ENCODE results near the gene UTS2. TPM values are rescaled to one million over a fixed set of nuclear protein-coding genes. Genes with fewer than 3 reads are reported as not detected.

Gene UTS2
- total RNA-seq, 2 experiments from 2014 or later: not detected

DNA sequence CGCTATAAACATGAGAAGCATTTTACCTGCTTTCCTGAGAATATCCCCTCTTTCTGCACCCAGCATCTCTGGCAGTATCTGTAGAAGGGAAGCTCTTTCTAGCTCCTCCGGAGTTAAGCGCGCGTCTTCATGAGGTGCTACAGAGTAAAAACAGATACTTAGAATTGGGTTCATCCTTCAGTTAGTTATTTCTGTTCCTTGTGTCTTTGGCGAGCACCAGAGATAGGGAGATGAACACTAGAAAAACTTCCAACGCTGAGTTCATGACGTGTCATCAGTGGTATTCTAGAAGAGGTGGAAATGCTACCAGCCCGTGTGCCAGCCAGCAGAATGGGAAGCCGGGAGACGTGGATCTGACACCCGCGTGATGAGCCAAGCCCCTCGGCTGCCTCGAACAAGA lies 2.1 kb downstream of the UTS2 start:
- Mint-ChIP-seq H3K4me1 (ENCODE audit: low read depth) (no peaks in the 10 kb centered on the region), H3K27ac (no peak overlapping the region), H3K27me3 (peaks cover 5% of the 10 kb centered on the region), H3K36me3 (ENCODE audit: low read depth) (no peaks in the 10 kb centered on the region), H3K4me3 (no peak overlapping the region), H3K9me3 (no peaks in the 10 kb centered on the region)
- ATAC-seq (no peak), DNase-seq (no peak)
- intact Hi-C loops (cut with micrococcal nuclease): no loop called here
- CTCF ChIA-PET: interaction anchor here (1.3 to 2.4 kb wide), 2 partner anchors 42 to 124 kb away, joined by 3 to 9 read pairs; no protein-coding TSS in a partner anchor
- TF ChIP-seq, protein P1, sequence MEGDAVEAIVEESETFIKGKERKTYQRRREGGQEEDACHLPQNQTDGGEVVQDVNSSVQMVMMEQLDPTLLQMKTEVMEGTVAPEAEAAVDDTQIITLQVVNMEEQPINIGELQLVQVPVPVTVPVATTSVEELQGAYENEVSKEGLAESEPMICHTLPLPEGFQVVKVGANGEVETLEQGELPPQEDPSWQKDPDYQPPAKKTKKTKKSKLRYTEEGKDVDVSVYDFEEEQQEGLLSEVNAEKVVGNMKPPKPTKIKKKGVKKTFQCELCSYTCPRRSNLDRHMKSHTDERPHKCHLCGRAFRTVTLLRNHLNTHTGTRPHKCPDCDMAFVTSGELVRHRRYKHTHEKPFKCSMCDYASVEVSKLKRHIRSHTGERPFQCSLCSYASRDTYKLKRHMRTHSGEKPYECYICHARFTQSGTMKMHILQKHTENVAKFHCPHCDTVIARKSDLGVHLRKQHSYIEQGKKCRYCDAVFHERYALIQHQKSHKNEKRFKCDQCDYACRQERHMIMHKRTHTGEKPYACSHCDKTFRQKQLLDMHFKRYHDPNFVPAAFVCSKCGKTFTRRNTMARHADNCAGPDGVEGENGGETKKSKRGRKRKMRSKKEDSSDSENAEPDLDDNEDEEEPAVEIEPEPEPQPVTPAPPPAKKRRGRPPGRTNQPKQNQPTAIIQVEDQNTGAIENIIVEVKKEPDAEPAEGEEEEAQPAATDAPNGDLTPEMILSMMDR (IDR thresholded peaks at IDR 0.05): no peak
- POLR2A ChIA-PET: no interaction called here

DNA sequence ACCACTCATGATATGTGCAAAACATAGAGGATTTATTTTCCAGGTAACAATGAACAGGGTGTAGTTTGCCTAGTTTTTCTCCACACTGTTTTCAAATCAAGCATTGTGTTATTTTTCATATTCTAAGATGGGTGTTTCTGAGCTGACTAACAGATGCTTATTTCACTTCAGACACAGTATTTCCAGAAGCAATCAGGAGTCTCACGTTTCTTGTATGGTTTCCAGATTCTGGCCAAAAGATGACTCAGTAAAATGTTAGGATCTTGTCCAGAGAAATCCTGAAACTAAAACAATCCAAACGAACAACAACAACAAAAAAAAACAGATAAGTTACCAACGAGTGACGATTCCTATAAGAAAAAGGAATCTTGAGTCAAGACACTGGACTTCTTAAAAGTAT lies 5.3 kb downstream of the UTS2 start:
- H3K4me1 Mint-ChIP-seq (ENCODE audit: low read depth): peaks cover 2% of the 10 kb centered on the region
- TF ChIP-seq, protein P1 (IDR thresholded peaks at IDR 0.05): no peak
- H3K27me3 Mint-ChIP-seq: peaks cover 5% of the 10 kb centered on the region
- ATAC-seq (no peak), DNase-seq (no peak)
- no peak overlapping the region for H3K27ac Mint-ChIP-seq
- intact Hi-C loops (cut with micrococcal nuclease): no loop called here
- no peaks in the 10 kb centered on the region for H3K9me3 Mint-ChIP-seq
- H3K36me3 Mint-ChIP-seq (ENCODE audit: low read depth): no peaks in the 10 kb centered on the region
- POLR2A ChIA-PET: no interaction called here
- CTCF ChIA-PET: interaction anchor here (1.5 kb wide), 1 partner anchor 94 kb away, joined by 4 read pairs; no protein-coding TSS in a partner anchor
- no peak overlapping the region for H3K4me3 Mint-ChIP-seq

DNA sequence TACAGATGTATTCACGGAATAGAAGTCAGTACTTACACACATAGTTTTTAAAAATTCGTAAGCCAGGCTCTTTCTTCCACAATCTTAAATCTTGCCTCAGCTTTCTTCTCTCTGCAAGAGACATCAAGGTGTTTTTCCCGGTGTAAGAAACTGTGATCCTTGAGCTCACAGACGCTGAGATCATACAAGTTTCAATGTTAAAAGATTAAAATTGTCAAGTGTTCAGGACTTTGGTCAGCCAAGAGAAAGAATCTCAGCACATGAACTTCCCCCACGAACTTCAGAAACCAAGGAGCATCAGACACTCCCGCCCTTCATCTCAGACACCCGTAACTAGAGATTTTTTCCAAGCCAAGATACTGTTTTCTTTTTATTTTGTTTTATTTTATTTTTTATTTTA lies 6.2 kb downstream of the UTS2 start:
- intact Hi-C loops (cut with micrococcal nuclease): no loop called here
- DNase-seq (no peak), ATAC-seq (no peak)
- Mint-ChIP-seq H3K27me3 (peaks cover 5% of the 10 kb centered on the region), H3K4me1 (ENCODE audit: low read depth) (peaks cover 4% of the 10 kb centered on the region), H3K27ac (no peak overlapping the region), H3K4me3 (no peak overlapping the region), H3K36me3 (ENCODE audit: low read depth) (no peaks in the 10 kb centered on the region), H3K9me3 (no peaks in the 10 kb centered on the region)
- ChIA-PET CTCF (interaction anchor here (1.5 kb wide), 1 partner anchor 93 kb away, joined by 4 read pairs; no protein-coding TSS in a partner anchor), POLR2A (no interaction called here)
- TF ChIP-seq, protein P1 (IDR thresholded peaks at IDR 0.05): no peak

DNA sequence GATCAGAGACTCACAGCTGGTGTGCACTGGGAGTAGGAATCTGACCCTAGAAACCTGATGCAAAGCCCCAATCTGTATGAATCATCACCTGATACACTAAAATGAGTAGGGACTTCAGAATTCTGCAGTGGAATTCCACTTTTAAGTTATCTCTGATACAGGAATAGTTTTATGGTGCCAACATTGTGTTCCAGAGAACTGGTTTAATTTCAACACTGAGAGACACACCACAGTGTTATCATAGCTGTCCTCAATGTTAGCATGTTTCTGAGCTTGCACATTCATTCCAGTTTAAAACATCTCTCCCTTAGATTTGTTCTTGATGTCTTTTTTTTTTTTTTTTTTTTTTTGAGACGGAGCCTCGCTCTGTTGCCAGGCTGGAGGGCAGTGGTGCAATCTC lies 7.1 kb downstream of the UTS2 start:
- H3K9me3 Mint-ChIP-seq: no peaks in the 10 kb centered on the region
- H3K27me3 Mint-ChIP-seq: no peaks in the 10 kb centered on the region
- H3K36me3 Mint-ChIP-seq (ENCODE audit: low read depth): peaks cover 5% of the 10 kb centered on the region
- POLR2A ChIA-PET: no interaction called here
- no peak overlapping the region for H3K27ac Mint-ChIP-seq
- H3K4me1 Mint-ChIP-seq (ENCODE audit: low read depth): peaks cover 4% of the 10 kb centered on the region
- no peak overlapping the region for H3K4me3 Mint-ChIP-seq
- DNase-seq (no peak), ATAC-seq (no peak)
- TF ChIP-seq, protein P1 (IDR thresholded peaks at IDR 0.05): no peak
- CTCF ChIA-PET: interaction anchor here (1.1 to 1.9 kb wide), 2 partner anchors 93 to 176 kb away, joined by 3 to 4 read pairs; no protein-coding TSS in a partner anchor
- intact Hi-C loops (cut with micrococcal nuclease): no loop called here

DNA sequence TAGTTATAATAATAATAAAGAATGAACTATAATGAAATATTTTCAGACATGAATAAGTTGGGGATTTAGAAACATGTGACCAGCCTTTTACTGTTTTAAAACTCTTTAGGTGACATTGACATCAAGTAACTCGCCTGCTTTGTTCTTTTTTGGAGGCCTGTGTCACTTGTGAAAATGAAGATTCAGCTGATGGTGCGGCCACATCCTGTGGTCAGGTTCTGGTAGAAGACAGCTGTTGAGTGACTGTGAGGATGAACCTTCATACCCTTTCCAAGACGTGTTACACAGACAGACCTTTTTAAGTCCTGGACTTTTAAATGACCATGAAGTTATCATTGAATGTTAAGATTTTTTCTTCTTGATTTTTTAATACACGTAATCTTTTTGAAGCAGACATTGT lies 10.3 kb downstream of the UTS2 start:
- ATAC-seq: no peak
- intact Hi-C loops (cut with micrococcal nuclease): no loop called here
- Mint-ChIP-seq H3K36me3 (ENCODE audit: low read depth) (peaks cover 30% of the 10 kb centered on the region), H3K27ac (no peak overlapping the region), H3K4me3 (no peak overlapping the region), H3K4me1 (ENCODE audit: low read depth) (peaks cover 4% of the 10 kb centered on the region), H3K27me3 (no peaks in the 10 kb centered on the region), H3K9me3 (peaks cover 13% of the 10 kb centered on the region)
- DNase-seq: peak; percentile 65
- TF ChIP-seq, protein P1 (IDR thresholded peaks at IDR 0.05): no peak
- CTCF ChIA-PET: no interaction called here
- POLR2A ChIA-PET: interaction anchor here (0.9 kb wide), 1 partner anchor 173 kb away, joined by 3 read pairs; no protein-coding TSS in a partner anchor
